Upper lobe of left lung (tissue), 6 donors: ENCODE data around the gene KLF17. TPM values are rescaled to one million over a fixed set of nuclear protein-coding genes. Genes with fewer than 3 reads are reported as not detected.

Experiments
- ATAC-seq, 2 donors: fragments of 200-7000 bp; cut with Tn5 transposase; one replicate each; pipeline ENCODE4 v1.9.1; 2022; ENCODE audit warnings: mild to moderate bottlenecking in 2 of 2, moderate library complexity in 2 of 2; ENCODE audit not compliant: low FRiP score in 2 of 2
- DNase-seq, 2 donors: peaks; one replicate each; pipeline ENCODE4 v3.0.0-alpha.2; 2019 to 2020
- H3K27ac ChIP-seq, 4 donors: fragments of 200-600 bp; sonication (generic); one replicate each; pipeline ENCODE4 v1.5.1; 2016 to 2019
- H3K27me3 ChIP-seq, 4 donors: fragments of 200-600 bp; sonication (generic); one replicate each; pipeline ENCODE4 v1.5.1; 2017 to 2019
- H3K36me3 ChIP-seq, 4 donors: fragments of 200-600 bp; sonication (generic); one replicate each; pipeline ENCODE4 v1.5.1; 2016 to 2019
- H3K4me1 ChIP-seq, 4 donors: fragments of 200-600 bp; sonication (generic); one replicate each; pipeline ENCODE4 v1.5.1; 2018 to 2019
- H3K4me3 ChIP-seq, 4 donors: fragments of 200-600 bp; sonication (generic); one replicate each; pipeline ENCODE4 v1.5.1; 2017 to 2019; ENCODE audit warnings: mild to moderate bottlenecking in 2 of 4, moderate library complexity in 1 of 4
- H3K9me3 ChIP-seq, 4 donors: fragments of 200-600 bp; sonication (generic); one replicate each; pipeline ENCODE4 v1.5.1; 2018 to 2019
- CTCF ChIP-seq, 6 experiments: fragments of 450-650 bp in 4 of 6; fragments of 200-600 bp in 2 of 6; sonication (generic) in 2 of 6; IDR thresholded peaks; one replicate each; pipeline ENCODE4 v1.5.1; 2016 to 2019; ENCODE audit warnings: antibody characterized with exemption in 6 of 6
- EP300 ChIP-seq, 4 donors: sonication (generic); formaldehyde crosslinking; IDR thresholded peaks; one replicate each; pipeline ENCODE4 v1.5.1; 2017; ENCODE audit warnings: antibody characterized with exemption in 4 of 4, control low read depth in 2 of 4
- POLR2A ChIP-seq, 4 donors: fragments of 450-650 bp; IDR thresholded peaks; one replicate each; pipeline ENCODE4 v1.5.1; 2016 to 2017; ENCODE audit warnings: antibody characterized with exemption in 4 of 4, mild to moderate bottlenecking in 2 of 4
- POLR2AphosphoS5 ChIP-seq, 2 donors: sonication (generic); formaldehyde crosslinking; IDR thresholded peaks; one replicate each; pipeline ENCODE4 v1.5.1; 2017; ENCODE audit warnings: antibody characterized with exemption in 2 of 2
- WGBS, 2 donors: methylation state at CpG; one replicate each; pipeline ENCODE4 v1.1.5; 2017 to 2018; 5-methylcytosine and 5-hydroxymethylcytosine counted together
- total RNA-seq, 6 donors: library from RNA; depleted of rRNA in 4 of 6; stranded (reverse); fragments of >200 nt in 4 of 6; gene quantifications; one replicate each; pipeline versions ENCODE4 v1.1.0 to v1.2.1, GENCODE V29; 2016 to 2021
- donor health status: DM: no; HTN: no; CAD: no; lungs with moderate emphysema.
- donor health status: DM: no; HTN: yes; CAD: no; lungs with severe emphysema.

The KLF17 gene
- total RNA-seq, 6 donors from 2014 or later, result 0.11 to 0.39 (median 0.33) TPM; not detected in 1

GRCh38 chr1:44147582-44147981 lies 29.0 kb downstream of the KLF17 start:
- 75 to 79% methylated on average over 3 of the region's 3 CpGs for WGBS, 2 donors
- peaks cover 10 to 28% (median 19%) of the 10 kb centered on the region in 4 donors for H3K9me3 ChIP-seq
- H3K27me3 ChIP-seq, result no peaks in the 10 kb centered on the region
- no peaks in the 10 kb centered on the region for H3K4me1 ChIP-seq
- ATAC-seq (no peak), DNase-seq (no peak)
- TF ChIP-seq EP300 (IDR thresholded peaks at IDR 0.05) (no peak), POLR2AphosphoS5 (IDR thresholded peaks at IDR 0.05) (no peak), POLR2A (IDR thresholded peaks at IDR 0.05) (no peak), CTCF (IDR thresholded peaks at IDR 0.05) (no peak)
- no peak overlapping the region for H3K4me3 ChIP-seq
- H3K27ac ChIP-seq, result no peak overlapping the region
- no peaks in the 10 kb centered on the region for H3K36me3 ChIP-seq

- Histone ChIP-seq H3K4me1 (no peaks in the 10 kb centered on the region), H3K9me3 (peaks cover 0 to under 1% (median 0%) of the 10 kb centered on the region in 4 donors), H3K27ac (no peak overlapping the region), H3K36me3 (no peaks in the 10 kb centered on the region), H3K4me3 (no peak overlapping the region), H3K27me3 (no peaks in the 10 kb centered on the region)
- 59 to 68% methylated on average over 6 of the region's 6 CpGs for WGBS, 2 donors
- no peak for ATAC-seq
- TF ChIP-seq POLR2A (IDR thresholded peaks at IDR 0.05) (no peak), CTCF (IDR thresholded peaks at IDR 0.05) (no peak), EP300 (IDR thresholded peaks at IDR 0.05) (no peak), POLR2AphosphoS5 (IDR thresholded peaks at IDR 0.05) (no peak)
- no peak for DNase-seq
These were observed 32.7 kb downstream of the KLF17 start for GRCh38 chr1:44151332-44151731.

GRCh38 chr1:44151808-44152207 lies 33.2 kb downstream of the KLF17 start:
- Histone ChIP-seq H3K36me3 (no peaks in the 10 kb centered on the region), H3K4me3 (no peak overlapping the region), H3K27me3 (no peaks in the 10 kb centered on the region), H3K9me3 (no peaks in the 10 kb centered on the region), H3K27ac (no peak overlapping the region), H3K4me1 (no peaks in the 10 kb centered on the region)
- TF ChIP-seq POLR2AphosphoS5 (IDR thresholded peaks at IDR 0.05), result no peak
- TF ChIP-seq POLR2A (IDR thresholded peaks at IDR 0.05), result no peak
- TF ChIP-seq CTCF (IDR thresholded peaks at IDR 0.05), result no peak
- no peak for TF ChIP-seq EP300 (IDR thresholded peaks at IDR 0.05)
- WGBS, 2 donors, result 38 to 45% methylated on average over 1 of the region's 1 CpG
- DNase-seq (no peak), ATAC-seq (no peak)

GRCh38 chr1:44152692-44153091 lies 34.1 kb downstream of the KLF17 start:
- Histone ChIP-seq H3K27me3 (no peaks in the 10 kb centered on the region), H3K4me3 (no peak overlapping the region), H3K27ac (no peak overlapping the region), H3K36me3 (no peaks in the 10 kb centered on the region), H3K4me1 (no peaks in the 10 kb centered on the region), H3K9me3 (no peaks in the 10 kb centered on the region)
- TF ChIP-seq CTCF (IDR thresholded peaks at IDR 0.05) (no peak), POLR2AphosphoS5 (IDR thresholded peaks at IDR 0.05) (no peak)
- DNase-seq, result no peak
- no peak for ATAC-seq
- WGBS, 2 donors, result 84 to 88% methylated on average over 1 of the region's 1 CpG

GRCh38 chr1:44154049-44154448 lies 35.4 kb downstream of the KLF17 start:
- DNase-seq (no peak), ATAC-seq (no peak)
- no peak overlapping the region for H3K4me3 ChIP-seq
- no peaks in the 10 kb centered on the region for H3K36me3 ChIP-seq
- H3K9me3 ChIP-seq, result no peaks in the 10 kb centered on the region
- WGBS, 2 donors, result 84 to 90% methylated on average over 3 of the region's 3 CpGs
- TF ChIP-seq EP300 (IDR thresholded peaks at IDR 0.05) (no peak), CTCF (IDR thresholded peaks at IDR 0.05) (no peak), POLR2AphosphoS5 (IDR thresholded peaks at IDR 0.05) (no peak), POLR2A (IDR thresholded peaks at IDR 0.05) (no peak)
- H3K4me1 ChIP-seq, result no peaks in the 10 kb centered on the region
- H3K27ac ChIP-seq, result no peak overlapping the region
- no peaks in the 10 kb centered on the region for H3K27me3 ChIP-seq
